GM12873 (cell line): ENCODE data around the gene BCL10.

Source experiments
- TF ChIP-seq, protein P1 (sequence below): IDR thresholded peaks from 2 replicates; pipeline ENCODE4 v1.5.1; 2012; ENCODE audit warnings: low read depth, mild to moderate bottlenecking, moderate library complexity, low read length, control low read depth; ENCODE audit not compliant: insufficient read depth; ENCODE audit errors: missing control alignments

Gene BCL10

DNA sequence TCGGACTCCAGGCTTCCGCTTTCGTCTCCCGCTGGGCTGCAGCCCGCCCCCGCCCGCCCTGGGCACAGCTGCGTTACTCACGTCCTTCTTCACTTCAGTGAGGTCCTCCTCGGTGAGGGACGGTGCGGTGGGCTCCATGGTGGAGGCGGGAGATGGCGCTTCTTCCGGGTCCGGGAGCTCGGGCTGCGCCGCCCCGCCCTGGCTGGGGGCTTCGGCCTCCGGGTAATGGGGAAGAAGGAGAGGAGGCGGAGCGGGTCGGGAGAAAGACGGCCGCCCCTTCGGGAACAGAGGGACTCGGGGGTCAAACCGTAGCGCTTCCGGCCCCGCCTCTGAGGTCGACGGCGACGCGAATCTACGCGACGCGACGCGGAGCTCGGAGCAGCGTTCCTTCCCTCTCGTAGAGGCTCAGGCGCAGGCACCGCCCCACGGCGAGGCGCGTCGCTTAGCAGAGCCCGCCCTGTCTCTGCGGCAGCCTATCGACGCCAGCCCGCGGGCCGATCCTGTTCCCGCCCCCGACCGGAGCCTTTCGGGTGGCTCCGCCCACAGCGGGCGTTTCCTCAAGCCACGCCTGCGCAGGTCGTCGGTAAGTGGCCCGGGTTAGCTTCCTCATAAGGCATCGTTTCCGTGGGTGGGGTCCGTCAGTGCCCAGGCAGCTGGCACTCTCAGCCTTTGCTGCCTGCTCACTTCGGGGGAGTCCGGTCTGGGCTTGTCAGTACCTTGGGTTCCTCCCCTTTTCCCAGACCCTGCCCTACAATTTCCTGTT, at the start of gene BCL10:
TSS of gene BCL10 (minus strand) at position 418 of the 763 bp plus-strand sequence. CDS start at position 138, 280 bp downstream.
- TF ChIP-seq, protein P1, sequence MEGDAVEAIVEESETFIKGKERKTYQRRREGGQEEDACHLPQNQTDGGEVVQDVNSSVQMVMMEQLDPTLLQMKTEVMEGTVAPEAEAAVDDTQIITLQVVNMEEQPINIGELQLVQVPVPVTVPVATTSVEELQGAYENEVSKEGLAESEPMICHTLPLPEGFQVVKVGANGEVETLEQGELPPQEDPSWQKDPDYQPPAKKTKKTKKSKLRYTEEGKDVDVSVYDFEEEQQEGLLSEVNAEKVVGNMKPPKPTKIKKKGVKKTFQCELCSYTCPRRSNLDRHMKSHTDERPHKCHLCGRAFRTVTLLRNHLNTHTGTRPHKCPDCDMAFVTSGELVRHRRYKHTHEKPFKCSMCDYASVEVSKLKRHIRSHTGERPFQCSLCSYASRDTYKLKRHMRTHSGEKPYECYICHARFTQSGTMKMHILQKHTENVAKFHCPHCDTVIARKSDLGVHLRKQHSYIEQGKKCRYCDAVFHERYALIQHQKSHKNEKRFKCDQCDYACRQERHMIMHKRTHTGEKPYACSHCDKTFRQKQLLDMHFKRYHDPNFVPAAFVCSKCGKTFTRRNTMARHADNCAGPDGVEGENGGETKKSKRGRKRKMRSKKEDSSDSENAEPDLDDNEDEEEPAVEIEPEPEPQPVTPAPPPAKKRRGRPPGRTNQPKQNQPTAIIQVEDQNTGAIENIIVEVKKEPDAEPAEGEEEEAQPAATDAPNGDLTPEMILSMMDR = no peak

DNA sequence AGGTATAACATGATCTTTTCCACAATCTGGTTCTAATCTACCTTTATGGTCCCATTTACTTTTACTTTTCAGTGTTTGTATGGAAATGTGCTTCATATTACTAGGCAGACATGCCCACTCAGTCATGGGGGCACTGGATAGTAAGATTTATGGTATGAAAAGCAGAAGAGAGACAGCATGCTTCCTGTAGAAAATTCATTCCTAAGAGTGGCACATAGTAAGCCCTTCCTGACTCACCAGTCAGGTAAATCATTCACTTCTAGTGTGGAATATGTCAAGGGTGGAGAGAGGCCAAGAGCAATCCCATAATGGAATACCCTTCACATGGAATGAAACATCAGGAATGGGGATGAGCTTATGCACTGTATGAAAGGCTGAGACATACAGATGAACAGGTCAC, 49.5 kb upstream of the BCL10 start:
- TF ChIP-seq, protein P1 = no peak

DNA sequence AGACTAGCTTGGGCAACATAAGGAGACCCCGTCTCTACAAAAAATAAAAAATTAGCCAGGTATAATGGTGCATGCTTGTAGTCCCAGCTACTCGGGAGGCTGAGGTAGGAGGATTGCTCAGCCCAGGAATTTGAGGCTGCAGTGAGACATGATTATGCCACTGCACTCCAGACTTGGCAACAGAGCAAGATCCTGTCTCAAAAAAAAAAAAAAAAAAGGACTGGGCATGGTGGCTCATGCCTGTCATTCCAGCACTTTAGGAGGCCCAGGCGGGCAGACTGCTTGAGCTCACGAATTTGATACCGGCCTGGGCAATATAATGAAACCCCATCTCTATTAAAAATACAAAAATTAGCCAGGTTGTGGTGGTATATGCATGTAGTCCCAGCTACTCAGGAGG, 47.3 kb upstream of the BCL10 start:
- TF ChIP-seq, protein P1 = no peak

DNA sequence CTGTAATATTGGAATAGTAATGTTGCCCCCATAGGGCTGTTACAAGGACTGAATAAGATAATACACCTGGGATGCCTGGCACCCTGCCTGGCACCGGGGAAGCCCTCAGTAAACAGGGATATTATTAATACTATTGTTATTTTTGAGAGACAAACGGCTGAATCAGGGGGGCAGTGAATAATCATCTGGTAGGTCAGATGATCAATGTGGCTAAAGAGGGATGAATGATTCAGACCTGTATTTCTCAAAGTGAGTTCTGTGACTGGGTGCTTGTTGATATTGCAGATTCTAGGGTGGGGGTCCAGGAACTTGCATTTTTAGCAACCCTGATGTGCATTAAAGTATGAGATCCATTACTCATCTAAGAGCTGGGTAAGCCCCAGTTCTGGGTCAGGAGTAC, 46.2 kb upstream of the BCL10 start:
- TF ChIP-seq, protein P1 = no peak

DNA sequence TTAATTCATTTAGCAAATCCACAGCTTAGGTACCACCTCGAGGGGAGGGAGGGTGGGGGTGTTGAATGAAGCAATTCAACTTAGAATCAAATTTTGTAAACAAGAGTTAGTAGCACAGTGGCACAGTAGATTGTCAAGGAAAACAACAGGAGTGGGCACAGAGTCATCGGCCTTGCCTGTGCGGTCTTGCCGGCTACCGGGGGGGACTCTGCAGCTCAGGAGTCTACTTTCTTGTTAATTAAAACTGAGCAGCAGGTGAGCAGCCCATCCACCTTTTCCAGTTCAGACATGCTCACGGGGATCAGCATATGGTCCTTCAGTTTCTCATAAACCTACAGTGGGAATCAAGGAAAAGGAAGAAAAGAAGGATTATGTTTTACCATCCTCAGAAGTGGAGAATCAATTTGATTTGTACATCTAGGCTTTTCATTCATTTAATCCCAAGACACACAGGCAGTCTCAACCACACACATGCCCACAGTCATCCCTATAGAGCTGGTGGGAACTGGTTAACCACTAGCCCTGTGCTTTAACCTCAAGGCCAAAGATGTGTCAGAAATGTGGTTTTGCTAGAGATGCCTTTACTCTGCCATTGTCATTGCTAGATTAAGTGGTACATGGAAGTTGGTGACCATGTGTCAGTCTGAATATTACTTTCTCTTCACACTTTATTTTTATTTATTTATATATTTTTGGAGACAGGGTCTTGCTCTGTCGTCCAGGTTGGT, 45.0 kb upstream of the BCL10 start:
- TF ChIP-seq, protein P1 = no peak

DNA sequence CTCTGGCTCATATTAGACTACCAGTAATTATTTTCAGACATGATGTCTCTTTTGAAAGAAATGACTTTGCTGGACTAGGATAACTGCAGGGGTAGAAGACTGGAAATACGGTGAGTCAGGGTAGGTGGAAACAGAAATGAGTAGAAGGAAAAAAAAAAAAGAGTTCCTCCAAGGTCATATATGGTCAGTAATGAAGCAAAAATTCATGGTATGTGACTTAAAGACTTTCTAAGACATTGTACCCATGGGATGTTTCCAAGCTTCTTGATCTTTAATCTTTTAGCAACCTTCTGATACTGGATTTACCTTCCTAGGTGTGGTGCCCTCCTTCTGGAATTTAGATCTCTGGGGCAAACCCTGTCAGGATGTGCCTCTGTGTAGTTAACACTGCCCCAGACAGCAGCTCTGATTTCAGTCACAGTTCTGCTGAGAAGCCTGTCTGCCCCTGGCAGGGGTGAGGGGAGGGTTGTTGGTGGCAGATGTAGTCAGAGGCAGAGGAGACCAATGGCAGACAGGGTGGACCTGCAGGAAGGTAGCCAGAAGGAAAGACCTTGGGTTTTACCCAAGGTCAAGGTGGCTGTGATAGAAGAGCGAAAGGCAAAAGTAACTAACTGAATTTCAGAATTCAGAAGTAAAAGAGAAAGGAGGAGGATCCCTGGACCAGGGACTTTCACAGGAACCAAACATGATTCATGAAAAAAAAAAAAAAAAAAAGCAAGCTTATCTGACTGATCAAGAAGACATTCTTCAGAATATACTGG, 44.1 kb upstream of the BCL10 start:
- TF ChIP-seq, protein P1 = no peak

DNA sequence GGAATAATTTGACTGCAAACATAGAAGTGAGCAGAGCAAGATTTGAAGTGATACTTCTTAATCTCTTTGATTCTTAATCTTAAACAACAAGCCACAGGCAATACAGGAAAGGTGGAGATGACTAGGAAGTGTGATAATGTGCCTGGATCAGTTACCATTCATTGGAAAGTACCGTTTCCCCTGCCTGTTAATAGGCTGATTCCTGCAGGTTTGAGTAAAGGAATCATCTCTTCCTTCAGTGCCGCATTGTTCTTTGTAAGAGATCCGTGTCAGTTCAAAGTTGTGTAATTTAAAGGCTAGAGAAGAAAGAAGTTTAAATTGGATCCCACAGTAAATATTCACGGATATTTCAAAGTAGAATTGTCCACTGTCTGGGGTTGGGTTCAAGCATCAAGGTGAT, 43.5 kb upstream of the BCL10 start:
- TF ChIP-seq, protein P1 = no peak
